ENCODE data around the gene PXDN.

PXDN gene

DNA sequence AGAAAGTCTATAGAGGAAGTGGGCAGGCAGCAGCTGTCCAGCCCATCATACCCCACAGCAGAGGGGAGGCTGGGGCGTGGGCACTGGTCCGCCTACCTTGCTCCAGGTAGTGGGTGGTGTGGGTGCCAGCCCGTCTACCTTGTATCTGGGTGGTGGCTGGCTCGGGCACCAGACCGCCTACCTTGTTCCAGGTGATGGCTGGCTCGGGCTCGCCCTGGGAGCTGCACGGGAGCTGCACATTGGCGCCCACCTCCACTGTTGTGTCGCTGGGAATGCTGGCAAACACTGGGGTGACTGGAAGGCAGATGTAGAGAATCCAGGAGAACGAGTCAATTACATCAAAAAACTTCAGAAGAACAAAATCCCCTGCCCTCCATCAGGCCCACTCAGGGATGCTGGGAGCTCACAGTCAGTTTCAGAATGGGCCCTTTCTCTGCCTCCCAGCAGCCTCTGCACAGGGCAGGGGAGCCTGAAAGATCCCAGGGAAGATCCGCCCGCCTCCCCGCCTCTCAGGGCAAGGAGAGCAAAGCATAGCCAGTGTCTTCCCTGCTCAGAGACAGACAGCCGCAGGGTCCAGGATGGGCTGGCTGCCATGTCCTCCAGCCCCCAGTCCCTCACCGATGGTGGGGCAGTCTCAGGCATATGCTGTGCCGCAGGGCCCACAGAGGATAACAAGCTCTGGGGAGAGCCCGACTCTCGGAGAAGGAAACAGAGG is 82.3 kb downstream of the PXDN start:
- no peak for DNase-seq

DNA sequence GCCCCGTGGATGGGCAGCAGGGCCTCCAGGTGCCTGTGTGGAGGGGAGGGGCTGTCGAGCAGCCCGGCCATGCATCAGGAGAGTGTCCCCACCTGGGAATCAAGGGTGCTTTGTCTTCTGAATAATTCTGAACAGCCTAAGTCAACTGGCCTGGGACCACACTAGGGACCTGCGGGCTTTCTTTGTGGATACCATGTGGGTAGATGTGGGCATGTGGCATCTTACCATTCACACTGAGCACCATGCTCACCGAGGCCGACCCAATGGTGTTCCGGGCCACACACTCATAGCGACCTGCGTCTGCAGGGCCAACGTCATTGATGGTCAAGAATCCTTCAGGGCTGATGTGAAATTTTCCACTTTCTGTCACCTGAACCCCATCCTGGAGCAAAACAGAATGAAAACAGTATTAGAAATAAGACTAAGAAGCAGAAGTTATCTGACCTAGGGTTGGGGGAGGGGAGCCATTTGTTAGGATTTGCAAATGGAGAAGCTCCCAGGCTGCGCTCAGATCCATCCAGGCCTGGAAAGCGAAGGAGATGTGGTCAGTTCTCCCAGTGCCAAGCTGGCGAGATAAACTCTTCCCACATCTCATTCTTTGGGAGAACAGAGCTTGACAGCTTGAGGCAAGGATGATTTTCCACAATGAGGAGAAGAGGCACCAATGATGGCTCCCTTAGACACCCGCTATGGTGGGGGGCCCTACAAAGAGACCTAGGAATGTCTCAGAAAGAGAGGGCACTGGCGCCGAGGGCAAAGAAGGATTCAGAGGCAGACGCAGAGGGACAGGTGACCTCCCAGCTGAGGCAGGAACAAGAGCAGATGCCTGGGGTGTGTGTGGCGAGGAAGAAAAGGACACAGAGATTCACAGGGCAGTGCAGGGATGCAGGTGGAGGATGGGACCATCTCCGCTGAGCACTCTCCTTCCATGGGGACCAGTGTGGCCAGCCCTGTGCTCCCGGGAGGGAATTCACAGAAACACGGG is 83.4 kb downstream of the PXDN start:
- DNase-seq: no peak

DNA sequence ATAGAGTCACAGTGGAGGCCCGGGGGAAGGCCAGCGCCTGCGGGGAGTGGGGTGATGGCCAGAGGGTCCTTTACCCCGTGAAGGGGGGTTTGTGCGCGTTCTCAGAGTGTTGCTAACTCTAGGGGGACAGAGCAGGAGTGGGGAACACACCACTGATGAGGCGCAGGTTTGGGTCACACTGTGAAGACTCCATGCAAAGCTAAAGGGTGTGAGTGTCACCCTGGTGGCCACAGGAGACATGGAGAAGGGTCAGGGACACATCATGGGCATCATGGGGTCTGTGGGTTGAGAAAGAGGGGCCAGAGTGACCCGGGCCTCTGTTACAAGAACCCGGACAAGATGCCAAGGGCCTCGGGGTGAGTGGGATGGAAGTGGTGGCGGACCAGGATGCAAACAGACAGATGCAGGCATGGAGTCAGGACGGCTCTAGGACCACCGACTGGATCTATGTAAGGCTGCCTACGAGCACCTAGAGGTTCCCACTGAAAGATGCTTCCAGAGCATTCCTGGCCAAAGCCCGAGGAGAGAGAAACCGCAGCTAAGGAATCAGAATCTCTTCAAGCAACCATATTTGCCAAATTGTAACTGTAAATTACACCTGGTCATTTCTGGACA is 84.3 kb downstream of the PXDN start:
- DNase-seq: no peak

DNA sequence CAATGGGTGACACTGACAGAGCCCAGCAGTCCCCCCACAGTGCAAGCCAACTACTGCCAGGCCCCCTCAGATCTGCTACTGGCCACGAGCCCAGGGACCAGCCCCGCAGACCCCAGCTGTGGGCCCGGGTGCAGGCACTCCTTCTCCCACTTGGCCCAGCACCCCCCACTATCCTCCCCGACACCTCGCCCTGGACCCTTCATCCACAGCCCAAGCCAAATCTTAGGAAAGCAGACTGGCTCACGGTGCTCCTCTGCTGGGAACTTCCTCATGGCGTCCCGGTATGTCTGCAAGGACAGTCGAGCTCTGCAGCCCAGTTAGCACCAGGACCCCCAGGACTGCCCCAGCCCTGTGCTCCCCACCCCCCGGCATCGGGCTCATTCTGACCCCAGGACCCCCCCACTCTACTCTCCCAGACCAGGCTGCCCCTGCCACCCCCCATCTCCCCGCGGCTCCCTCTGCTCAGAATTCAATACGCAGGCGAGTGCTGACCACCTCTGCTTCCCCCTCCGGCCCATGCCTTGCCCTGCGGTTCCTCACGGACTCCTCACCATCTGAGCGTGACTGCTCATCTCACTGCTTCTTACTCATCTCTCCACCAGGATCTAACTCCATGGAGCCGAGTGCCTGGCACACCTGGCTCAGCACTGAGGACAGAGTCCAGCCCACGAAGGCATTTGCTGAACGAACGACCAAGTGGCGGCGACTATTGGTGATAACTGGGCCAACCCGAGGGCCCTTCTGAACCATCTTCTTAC is 85.7 kb downstream of the PXDN start:
- no peak for DNase-seq

DNA sequence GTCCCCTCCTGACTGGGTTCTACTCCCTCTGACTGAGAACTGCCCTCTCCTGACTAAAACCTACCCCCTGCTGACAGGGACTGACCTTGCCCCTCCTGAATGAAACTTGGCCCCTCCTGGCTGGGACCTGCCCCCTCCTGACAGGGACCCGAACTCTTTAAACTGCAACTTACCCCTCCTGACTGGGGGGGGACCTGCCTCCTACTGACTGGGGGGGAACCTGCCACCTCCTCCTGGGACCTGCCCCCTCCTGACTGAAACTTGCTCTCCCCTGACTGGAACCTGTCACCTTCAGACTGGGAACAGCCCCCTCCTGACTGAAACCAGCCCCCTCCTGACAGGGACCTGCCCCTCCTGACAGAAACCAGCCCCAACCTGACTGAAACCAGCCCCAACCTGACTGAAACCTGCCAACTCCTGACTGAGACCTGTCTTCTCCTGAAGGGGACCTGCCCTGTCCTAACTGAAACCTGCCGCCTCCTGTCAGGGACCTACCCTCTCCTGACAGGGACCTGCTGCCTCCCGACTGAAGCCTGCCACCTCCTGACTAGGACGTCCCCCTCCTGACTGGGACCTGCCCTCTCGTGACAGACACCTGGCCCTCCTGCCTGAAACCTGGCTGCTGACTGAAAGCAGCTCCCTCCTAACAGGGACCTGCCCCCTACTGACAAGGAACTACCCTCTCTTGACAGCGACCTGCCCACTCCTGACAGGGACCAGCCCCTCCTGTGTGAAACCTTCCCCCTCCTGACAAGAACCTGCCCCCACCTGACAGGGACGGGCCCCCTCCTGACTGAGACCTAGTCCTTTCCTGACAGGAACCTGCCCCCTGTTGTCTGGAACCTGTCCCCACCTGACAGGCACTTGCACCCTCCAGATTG is 87.1 kb downstream of the PXDN start:
- no peak for DNase-seq

DNA sequence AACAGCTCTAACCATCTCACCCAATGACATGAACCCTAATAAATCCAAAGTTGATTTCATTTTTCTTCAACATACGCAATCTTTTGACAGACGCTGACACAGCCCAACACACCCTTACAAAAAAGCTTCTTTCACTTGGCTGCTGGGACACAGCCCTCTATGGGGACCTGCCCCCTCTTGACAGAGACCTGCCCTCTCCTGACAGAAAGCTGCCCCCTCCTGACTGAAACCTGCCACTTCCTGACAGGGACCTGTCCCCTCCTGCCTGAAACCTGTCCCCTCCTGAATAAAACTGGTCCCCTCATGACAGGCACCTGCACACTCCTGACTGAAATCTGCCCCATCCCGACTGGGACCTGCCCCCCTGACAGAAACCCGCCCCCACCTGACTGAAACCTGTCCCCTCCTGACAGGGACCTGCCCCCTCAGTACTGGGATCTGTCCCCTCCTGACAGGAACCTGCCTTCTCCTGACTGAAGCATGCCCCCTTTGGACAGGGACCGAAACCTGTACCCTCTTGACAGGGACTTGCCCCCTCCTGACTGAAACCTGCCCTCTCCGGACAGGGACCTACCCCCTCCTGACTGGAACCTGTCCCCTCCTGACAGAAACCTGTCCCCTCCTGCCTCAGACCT is 87.9 kb downstream of the PXDN start:
- DNase-seq: no peak

DNA sequence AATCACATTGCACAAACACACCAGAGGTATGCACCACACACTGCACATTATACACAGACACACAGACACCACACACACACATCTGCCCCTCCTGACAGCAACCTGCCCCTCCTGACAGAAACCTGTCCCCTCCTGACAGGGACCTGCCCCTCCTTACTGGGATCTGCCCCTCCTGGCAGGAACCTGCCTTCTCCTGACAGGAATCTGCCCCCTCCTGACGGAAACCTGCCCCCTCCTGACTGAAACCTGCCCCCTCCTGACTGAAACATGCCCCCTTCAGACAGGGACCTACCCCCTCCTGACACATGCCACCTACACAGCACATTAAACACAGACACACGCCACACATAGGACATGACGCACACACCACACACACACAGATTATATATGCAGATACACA is 88.9 kb downstream of the PXDN start:
- no peak for DNase-seq

DNA sequence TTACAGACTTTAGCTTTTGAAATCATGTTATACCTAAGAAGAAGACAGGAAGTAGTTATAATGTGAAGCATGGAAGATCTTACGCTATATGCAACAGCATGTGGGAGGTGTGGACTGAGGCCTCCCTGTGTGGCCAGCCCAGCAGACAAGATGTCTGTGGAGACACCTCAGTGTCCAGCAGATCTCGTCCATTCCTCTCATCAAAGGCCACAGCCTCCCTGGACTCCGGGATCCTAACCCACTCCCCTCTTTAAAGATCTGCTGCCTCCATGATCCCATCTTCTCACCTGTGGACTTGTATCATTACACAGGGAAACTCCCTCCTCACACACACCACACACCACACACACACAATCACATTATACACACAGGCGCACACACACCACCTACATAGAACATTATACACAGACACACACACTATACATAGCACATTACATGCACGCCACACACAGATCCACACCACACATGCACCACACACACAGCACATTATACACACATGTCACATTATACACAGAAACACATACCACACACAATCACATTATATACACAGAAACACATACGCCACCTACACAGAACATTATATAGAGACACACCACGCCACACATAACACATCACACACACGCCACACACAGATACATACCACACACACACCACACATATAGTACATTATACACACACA is 89.5 kb downstream of the PXDN start:
- no peak for DNase-seq

DNA sequence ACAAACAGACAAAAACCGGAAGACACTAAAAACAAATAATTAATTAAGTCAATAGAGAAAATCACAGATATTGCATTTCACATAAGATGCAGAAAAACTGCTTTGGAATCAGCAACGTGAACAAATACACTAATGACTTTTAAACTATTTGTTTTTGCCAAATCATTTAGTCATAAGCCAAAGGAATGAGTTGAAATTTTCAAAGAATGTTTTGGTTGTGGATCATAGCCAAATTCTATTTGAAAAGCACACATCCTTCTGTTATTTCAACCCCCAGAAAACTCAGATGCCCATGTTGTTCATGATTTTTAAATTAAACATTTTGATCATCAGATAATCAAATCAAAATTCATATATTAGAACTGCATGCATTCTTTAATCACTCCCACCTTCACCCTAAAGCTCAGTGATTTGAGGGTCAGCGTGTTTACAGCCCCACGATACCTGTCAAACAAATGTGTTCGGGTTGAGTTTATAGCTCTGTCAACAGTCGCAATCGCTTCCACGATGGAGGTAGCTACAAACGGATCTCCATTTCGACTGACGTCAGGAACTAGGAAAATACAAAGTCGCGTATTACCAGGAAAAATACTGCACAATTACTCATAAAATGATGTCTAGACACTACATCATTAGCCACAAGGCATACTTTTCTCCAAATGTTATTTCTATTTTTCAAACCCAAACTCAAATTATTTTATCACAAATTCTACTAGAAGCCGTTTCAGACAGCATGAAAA is 90.2 kb downstream of the PXDN start:
- DNase-seq: no peak

DNA sequence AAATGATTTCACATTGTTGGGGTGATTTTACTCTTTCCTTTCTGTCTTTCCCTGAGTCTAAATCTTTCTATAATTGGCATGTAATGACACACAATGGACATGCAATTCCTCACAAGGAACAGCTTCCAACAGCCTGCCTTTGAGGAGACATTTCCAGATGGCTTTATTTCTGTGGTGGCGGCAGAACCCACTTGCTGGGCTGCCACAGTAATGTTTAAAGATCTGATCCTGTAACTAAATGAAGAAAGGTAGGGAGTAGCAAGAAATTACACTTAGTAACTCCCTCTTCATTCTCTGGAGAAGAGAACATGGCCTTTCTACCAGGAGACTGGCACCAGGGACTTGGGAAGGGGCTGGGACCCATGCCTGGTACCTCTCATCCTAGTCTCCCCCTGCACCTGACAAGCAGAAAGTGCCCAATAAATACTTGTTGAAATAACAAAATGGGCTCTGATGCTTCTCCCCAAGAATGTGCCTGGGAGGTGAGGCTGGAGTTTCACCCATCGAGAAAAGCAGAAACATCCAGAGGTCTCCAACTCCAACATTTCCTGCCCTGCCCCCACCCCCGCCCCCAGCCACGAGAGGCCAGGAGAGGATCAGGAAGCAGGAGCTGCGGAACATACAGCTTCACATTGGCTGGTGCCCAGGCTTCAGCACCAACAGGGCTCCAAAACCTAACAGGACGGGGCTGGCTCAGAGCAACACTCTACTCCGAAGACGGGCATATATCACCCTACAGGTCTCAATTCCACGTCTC is 92.1 kb downstream of the PXDN start:
- DNase-seq: no peak

DNA sequence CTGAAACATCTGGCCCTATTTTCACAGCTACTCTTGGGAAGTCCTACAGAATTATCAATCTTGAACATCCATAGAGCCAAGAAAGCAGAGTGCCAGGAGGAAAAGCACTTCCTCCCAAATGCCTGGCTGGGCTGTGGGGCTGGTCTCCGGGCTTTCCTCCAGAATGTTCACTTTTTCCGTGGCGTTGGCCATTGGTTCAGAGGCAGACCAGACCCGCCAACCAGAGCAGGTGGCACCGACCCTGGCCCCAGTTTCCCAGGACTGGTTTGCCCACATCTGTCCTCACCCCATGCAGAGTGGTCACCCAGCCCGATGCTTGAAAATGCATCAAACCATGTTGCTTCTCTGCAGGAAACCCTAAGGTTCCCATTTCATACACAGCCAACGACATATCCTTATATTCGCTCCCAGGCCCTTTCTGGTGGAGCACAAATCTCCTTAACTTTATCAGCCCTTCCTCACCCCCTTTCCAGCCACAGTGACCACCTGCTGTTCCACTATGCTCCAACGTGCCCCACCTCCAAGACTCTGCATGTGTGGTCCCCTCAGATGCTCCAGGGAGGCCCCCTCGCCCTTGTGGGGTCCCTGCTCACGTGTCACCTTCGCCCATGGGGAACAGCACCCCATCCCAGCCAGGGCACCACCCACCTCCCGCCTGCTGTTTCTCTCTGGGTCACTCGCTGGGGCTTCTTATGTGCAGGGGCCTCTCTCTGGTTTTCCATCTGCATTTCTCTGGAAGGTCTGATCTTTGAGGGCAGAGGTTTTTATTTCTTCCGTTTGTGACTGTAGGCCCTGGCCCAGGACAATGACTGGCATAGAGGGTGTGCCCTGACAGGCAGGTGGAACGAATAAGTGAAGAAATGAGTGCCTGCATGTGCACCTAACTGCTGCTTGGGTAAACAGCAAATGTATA is 92.9 kb downstream of the PXDN start:
- DNase-seq: no peak

DNA sequence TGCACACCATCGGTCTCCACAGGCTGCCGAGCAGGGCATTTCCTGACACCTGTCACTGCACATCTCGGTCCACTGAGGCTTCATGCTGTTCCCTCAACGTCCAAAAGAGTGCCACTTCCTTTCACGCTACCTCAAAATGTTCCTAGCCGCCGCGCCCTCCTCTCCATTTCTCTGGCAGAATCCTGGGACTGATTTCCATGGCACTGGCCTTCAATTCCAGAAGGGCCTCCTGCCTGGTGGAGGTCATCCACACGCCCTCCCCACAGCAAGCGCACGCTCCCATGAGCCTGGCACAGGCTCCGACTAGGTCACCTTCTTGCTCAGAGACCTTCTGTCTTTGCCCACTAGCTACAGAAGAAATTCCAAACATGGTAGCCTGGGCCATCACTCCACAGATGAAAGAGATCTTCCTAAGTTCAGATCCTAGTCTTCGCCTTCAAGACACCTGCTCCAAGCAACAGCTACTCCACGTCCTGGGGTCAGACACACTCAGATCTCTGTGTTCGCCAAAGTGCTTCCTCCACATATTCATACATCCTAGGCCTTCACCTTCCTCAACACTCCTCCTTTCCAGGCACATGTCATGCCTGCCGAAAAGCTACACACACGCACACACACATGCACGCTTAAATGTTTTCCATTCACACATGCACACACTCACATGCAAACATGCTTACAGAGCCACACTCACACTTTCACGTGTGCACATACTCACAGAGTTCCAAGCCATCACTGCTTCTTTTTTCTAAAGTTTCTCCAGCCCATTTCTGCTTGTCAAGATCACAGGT is 94.0 kb downstream of the PXDN start:
- DNase-seq: no peak

DNA sequence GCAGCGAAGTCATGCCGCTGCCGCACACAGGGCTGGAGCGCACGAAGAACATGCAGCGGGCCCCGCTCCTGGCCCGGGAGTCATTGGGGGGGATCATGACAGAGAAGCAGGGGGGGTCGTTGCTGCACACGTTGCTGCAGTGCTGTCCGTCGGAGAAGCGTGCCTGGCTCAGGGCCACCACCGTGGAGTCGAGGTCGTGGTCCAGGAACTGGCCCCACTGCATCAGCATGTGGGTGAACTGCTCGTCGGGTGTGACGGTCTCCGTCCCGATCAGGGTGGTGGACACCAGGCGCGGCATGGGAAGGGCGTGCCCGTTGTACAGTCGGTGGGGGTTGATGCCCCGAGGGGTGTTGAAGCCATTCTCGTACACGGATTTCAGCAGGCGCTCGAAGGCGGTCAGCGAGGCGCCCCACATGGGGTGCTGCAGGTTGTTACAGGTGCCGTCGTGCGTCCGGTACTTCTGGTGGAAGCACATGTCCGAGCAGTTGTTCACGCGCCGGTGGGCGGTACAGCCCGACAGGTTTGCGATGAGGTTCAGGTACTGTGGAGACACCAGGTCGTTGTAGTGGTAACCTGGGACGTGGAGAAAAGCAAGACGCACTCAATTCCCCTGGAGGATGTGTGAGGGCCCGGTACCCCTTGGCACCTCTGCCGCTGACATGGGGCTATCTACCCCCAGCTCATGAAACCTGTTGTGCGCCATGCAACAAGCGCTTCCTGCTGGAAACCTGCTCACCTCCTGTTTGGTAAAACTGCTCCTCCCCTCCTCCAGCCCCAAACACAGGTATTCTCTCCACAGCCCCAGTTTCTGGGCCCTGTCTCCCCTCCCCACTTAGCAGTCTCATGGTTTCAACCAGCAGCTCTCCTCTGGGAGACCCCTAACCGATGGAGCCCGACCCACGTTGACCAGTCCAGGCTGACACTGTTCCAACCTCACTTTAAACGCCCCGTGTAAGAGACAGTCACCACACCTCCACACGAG is 94.9 kb downstream of the PXDN start:
- no peak for DNase-seq

DNA sequence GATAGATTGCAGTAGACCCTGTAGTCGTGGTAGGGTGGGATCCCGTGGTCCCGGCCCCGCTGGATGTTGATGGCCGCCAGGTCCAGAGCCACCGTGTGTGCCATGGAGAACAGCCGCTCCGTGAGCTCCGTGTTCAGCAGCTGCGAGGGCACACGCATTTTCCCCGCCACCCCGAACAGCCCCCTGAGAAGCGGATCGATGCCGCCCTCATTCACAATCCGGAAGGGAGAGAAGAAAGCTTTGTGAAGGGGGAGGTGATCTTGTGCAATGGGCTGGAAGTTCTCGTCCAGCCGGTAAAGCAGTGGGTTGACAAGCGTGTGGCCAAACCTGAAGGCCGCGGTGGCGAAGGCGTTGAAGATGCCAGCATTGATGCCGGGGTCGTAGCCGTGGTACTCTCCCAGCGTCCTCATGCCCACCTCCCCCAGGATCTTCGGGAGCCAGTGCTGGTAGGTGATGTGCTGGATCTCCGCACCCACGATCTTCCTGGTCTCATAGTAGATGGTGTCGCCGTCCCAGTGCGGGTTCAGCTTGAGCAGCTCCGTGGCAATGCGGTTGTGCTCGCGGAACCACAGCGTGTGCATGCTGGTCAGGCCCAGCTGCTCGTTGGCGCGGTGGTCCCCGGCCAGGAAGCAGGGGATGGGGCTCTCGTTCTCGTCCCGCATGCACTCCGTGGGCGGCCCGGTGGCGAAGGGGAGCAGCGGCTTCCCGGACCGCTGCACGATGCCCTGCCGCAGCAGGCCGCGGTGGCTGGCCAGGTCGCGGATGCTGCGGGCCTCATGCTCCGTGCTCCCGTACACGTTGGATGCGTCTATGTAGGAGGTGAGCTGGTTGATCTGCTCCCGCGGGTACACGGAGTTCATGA is 95.8 kb downstream of the PXDN start:
- DNase-seq: no peak

Data from inflammatory macrophage (primary cell).